NT2/D1 (cell line): Measurements from ENCODE around the gene ZSCAN18.

Source experiments
- SUZ12 ChIP-seq: IDR thresholded peaks from 2 replicates; pipeline ENCODE4 v1.6.1; 2011; ENCODE audit not compliant: insufficient read length, insufficient read depth; ENCODE audit errors: extremely low read depth
- ZNF274 ChIP-seq: IDR thresholded peaks from 2 replicates; pipeline ENCODE4 v1.6.1; 2011; ENCODE audit warnings: mild to moderate bottlenecking, low read depth, low read length

- TF ChIP-seq SUZ12, result no peak
- no peak for TF ChIP-seq ZNF274
These were observed 41.2 kb downstream of the ZSCAN18 start for GRCh38 chr19:58056861-58057260.
